ENCODE data around the gene TTC6. TPM values are rescaled to one million over a fixed set of nuclear protein-coding genes. Genes with fewer than 3 reads are reported as not detected.
A peak's percentile ranks its signal among the peaks of the same experiment; 100 is the strongest.

TTC6 gene
- total RNA-seq, 1 donor from 2014 or later, result not detected

- DNase-seq, result no peak
These were observed 3.5 kb downstream of the TTC6 start for GRCh38 chr14:37598747-37599506.

GRCh38 chr14:37599507-37600368 lies 4.3 kb downstream of the TTC6 start:
- DNase-seq, result no peak

- no peak for DNase-seq
These were observed 5.7 kb downstream of the TTC6 start for GRCh38 chr14:37600880-37601741.

GRCh38 chr14:37601865-37602264 lies 6.4 kb downstream of the TTC6 start:
- no peak for DNase-seq

GRCh38 chr14:37602605-37603453 lies 7.4 kb downstream of the TTC6 start:
- DNase-seq, result no peak

GRCh38 chr14:37603688-37604251 lies 8.3 kb downstream of the TTC6 start:
- no peak for DNase-seq

GRCh38 chr14:37606678-37607077 lies 11.2 kb downstream of the TTC6 start:
- DNase-seq, result no peak

- DNase-seq, result no peak
These were observed 13.2 kb downstream of the TTC6 start for GRCh38 chr14:37608649-37609048.

- DNase-seq, result no peak
These were observed 15.6 kb downstream of the TTC6 start for GRCh38 chr14:37610945-37611523.

GRCh38 chr14:37615582-37616289 lies 20.3 kb downstream of the TTC6 start:
- DNase-seq, result no peak

- DNase-seq, result no peak
These were observed 21.4 kb downstream of the TTC6 start for GRCh38 chr14:37616853-37617252.

- no peak for DNase-seq
These were observed 22.5 kb downstream of the TTC6 start for GRCh38 chr14:37617864-37618365.

GRCh38 chr14:37618498-37619028 lies 23.1 kb downstream of the TTC6 start:
- DNase-seq, result no peak

- DNase-seq, result no peak
These were observed 25.4 kb downstream of the TTC6 start for GRCh38 chr14:37620856-37621255.

- DNase-seq, result peak; percentile 62
These were observed 26.9 kb downstream of the TTC6 start for GRCh38 chr14:37622231-37622923.

GRCh38 chr14:37623426-37623951 lies 28.1 kb downstream of the TTC6 start:
- peak; percentile 93 for DNase-seq

- DNase-seq, result no peak
These were observed 28.5 kb downstream of the TTC6 start for GRCh38 chr14:37623971-37624370.

GRCh38 chr14:37625597-37626595 lies 30.5 kb downstream of the TTC6 start:
- no peak for DNase-seq
